Measurements from ENCODE around the gene JAM2. TPM values are rescaled to one million over a fixed set of nuclear protein-coding genes. Genes with fewer than 3 reads are reported as not detected.

JAM2 gene
- total RNA-seq, 1 experiment from 2014 or later = 2.6 TPM

GRCh38 chr21:25657140-25657539 lies 18.1 kb downstream of the JAM2 start:
- Histone ChIP-seq H3K56ac (ENCODE audit: insufficient read length, low read depth, low read length) (no peak overlapping the region), H3K4me2 (ENCODE audit: insufficient read depth, insufficient read length, low read length) (no peak overlapping the region)

More at GRCh38 chr21:25657140-25657539, 18.1 kb downstream of the JAM2 start:
- H3K23ac ChIP-seq (ENCODE audit: insufficient read length, low read depth, low read length) = no peak overlapping the region
- DNase-seq = no peak
- H3T11ph ChIP-seq (ENCODE audit: low read length) = no peak overlapping the region
- no peaks in the 10 kb centered on the region for H3K27me3 ChIP-seq (ENCODE audit: insufficient read depth, low read length)
- no peak overlapping the region for H3K27ac ChIP-seq (ENCODE audit: insufficient read length, low read depth, low read length)
- Mint-ChIP-seq H3K27me3 (ENCODE audit: low read depth) (no peaks in the 10 kb centered on the region), H3K36me3 (ENCODE audit: insufficient read depth in 1 of 3, low read depth in 3 of 3) (peaks cover 0 to 11% (median 3%) of the 10 kb centered on the region in 3 experiments; a peak in 3 of 7 replicates), H3K27ac (no peak overlapping the region), H3K9me3 (peaks cover 4 to 6% of the 10 kb centered on the region in 2 experiments; a peak in 3 of 5 replicates), H3K4me3 (no peak overlapping the region), H3K4me1 (peaks cover 24 to 26% of the 10 kb centered on the region in 2 experiments)
- H3K18ac ChIP-seq (ENCODE audit: insufficient read length, low read depth, low read length) = no peak overlapping the region
- no peak overlapping the region for H2BK5ac ChIP-seq (ENCODE audit: insufficient read length, low read length)
- H3K4ac ChIP-seq (ENCODE audit: low read depth, low read length) = no peak overlapping the region
- TF ChIP-seq CTCF (conservative IDR thresholded peaks at IDR 0.05) = no peak
- H3K4me1 ChIP-seq (ENCODE audit: insufficient read depth, low read length) = no peaks in the 10 kb centered on the region
- no peak overlapping the region for H4K91ac ChIP-seq (ENCODE audit: insufficient read length, low read depth, low read length)
- no peak overlapping the region for H2AFZ ChIP-seq (ENCODE audit: low read length)
- no peak overlapping the region for H2BK120ac ChIP-seq (ENCODE audit: low read depth, low read length, poor library complexity, severe bottlenecking)
- H3K79me1 ChIP-seq (ENCODE audit: insufficient read depth, low read depth, low read length, poor library complexity, severe bottlenecking) = no peaks in the 10 kb centered on the region
- H3K14ac ChIP-seq (ENCODE audit: insufficient read depth, low read length) = no peak overlapping the region
- H4K5ac ChIP-seq (ENCODE audit: insufficient read length, low read depth, low read length) = no peak overlapping the region
- H2AK5ac ChIP-seq (ENCODE audit: insufficient read length, low read length) = no peak overlapping the region
- H3K79me2 ChIP-seq (ENCODE audit: insufficient read depth, low read length) = no peaks in the 10 kb centered on the region
- H2BK12ac ChIP-seq (ENCODE audit: insufficient read length, low read depth, low read length) = no peak overlapping the region
- no peaks in the 10 kb centered on the region for H4K20me1 ChIP-seq (ENCODE audit: control insufficient read depth, insufficient read depth, insufficient read length)
- H3K9me3 ChIP-seq (ENCODE audit: control insufficient read depth, low read depth, low read length) = no peaks in the 10 kb centered on the region
- H3K23me2 ChIP-seq (ENCODE audit: insufficient read length, low read depth, low read length, poor library complexity, severe bottlenecking) = no peaks in the 10 kb centered on the region
- H2BK20ac ChIP-seq (ENCODE audit: low read depth, low read length, poor library complexity, severe bottlenecking) = no peak overlapping the region
- H3K9ac ChIP-seq (ENCODE audit: extremely low read depth, insufficient read length, low read length) = no peak overlapping the region
- no peak overlapping the region for H4K8ac ChIP-seq (replicated peaks; ENCODE audit: insufficient read length, low read depth, low read length)
- WGBS (ENCODE audit: extremely low coverage, insufficient read length, low lambda C conversion rate) = no CpG with 5 or more reads among the region's 2 CpGs
- H2BK15ac ChIP-seq (ENCODE audit: low read depth, low read length) = no peak overlapping the region
